Liver (tissue), 9 donors: ENCODE data around the gene NFKB2. TPM values are rescaled to one million over a fixed set of nuclear protein-coding genes. Genes with fewer than 3 reads are reported as not detected.

Experiments
- DNase-seq: peaks from one replicate; pipeline ENCODE4 v3.0.0-alpha.2; 2017; ENCODE audit warnings: low spot score
- H3K27ac ChIP-seq, 2 donors: one replicate each; pipeline ENCODE4 v1.7.0; 2013; ENCODE audit warnings: inconsistent platforms in 2 of 2, low read length in 2 of 2, control low read depth in 1 of 2, low read depth in 1 of 2, mild to moderate bottlenecking in 1 of 2
- H3K27me3 ChIP-seq, 4 donors: one replicate each; pipeline versions ENCODE4 v1.6.1 to v1.7.0; 2013; ENCODE audit warnings: low read length in 3 of 4, inconsistent platforms in 1 of 4, mild to moderate bottlenecking in 1 of 4, moderate library complexity in 1 of 4; ENCODE audit not compliant: control insufficient read depth in 4 of 4, insufficient read depth in 4 of 4
- H3K36me3 ChIP-seq, 4 donors: one replicate each; pipeline versions ENCODE4 v1.6.1 to v1.7.0; 2013; ENCODE audit warnings: low read length in 3 of 4, mild to moderate bottlenecking in 3 of 4, low read depth in 1 of 4, moderate library complexity in 1 of 4; ENCODE audit not compliant: control insufficient read depth in 4 of 4, insufficient read depth in 3 of 4
- H3K4me1 ChIP-seq, 4 donors: one replicate each; pipeline versions ENCODE4 v1.6.1 to v1.7.0; 2013; ENCODE audit warnings: low read length in 3 of 4, mild to moderate bottlenecking in 3 of 4, moderate library complexity in 1 of 4; ENCODE audit not compliant: control insufficient read depth in 4 of 4, insufficient read depth in 4 of 4
- H3K4me3 ChIP-seq, 3 donors: one replicate each; pipeline versions ENCODE4 v1.6.1 to v1.7.0; 2013; ENCODE audit warnings: low read length in 3 of 3, control low read depth in 1 of 3, low read depth in 1 of 3, mild to moderate bottlenecking in 1 of 3
- H3K9ac ChIP-seq, 2 donors: one replicate each; pipeline ENCODE4 v1.7.0; 2013; ENCODE audit warnings: low read length in 2 of 2, mild to moderate bottlenecking in 2 of 2, moderate library complexity in 2 of 2, control low read depth in 1 of 2, low read depth in 1 of 2
- H3K9me3 ChIP-seq, 4 donors: one replicate each; pipeline versions ENCODE4 v1.6.1 to v1.7.0; 2013; ENCODE audit warnings: low read length in 3 of 4; ENCODE audit not compliant: control insufficient read depth in 4 of 4
- ATF3 ChIP-seq: IDR thresholded peaks from 2 replicates; pipeline ENCODE4 v1.6.1; 2016; ENCODE audit warnings: antibody characterized with exemption
- CTCF ChIP-seq: fragments of 150-350 bp; IDR thresholded peaks from 2 replicates; pipeline ENCODE4 v1.5.1; 2017; ENCODE audit warnings: improper control_type of control experiment, low read depth, low read length; ENCODE audit not compliant: missing input control
- EGR1 ChIP-seq, 2 donors: IDR thresholded peaks; 2 replicates each; pipeline ENCODE4 v1.6.1; 2016 to 2018; ENCODE audit warnings: antibody characterized with exemption in 2 of 2, low read depth in 2 of 2
- FOXA1 ChIP-seq: IDR thresholded peaks from 2 replicates; pipeline ENCODE4 v1.6.1; 2016; ENCODE audit warnings: antibody characterized with exemption
- FOXA2 ChIP-seq: IDR thresholded peaks from 2 replicates; pipeline ENCODE4 v1.6.1; 2016; ENCODE audit warnings: antibody characterized with exemption
- GABPA ChIP-seq, 2 donors: IDR thresholded peaks in 1 of 2; conservative IDR thresholded peaks in 1 of 2; 2 replicates each; pipeline ENCODE4 v1.6.1; 2016; ENCODE audit warnings: antibody characterized with exemption in 2 of 2, mild to moderate bottlenecking in 1 of 2, moderate library complexity in 1 of 2
- HNF4A ChIP-seq, 2 donors: conservative IDR thresholded peaks; 2 replicates each; pipeline ENCODE4 v1.6.1; 2016; ENCODE audit warnings: antibody characterized with exemption in 2 of 2, mild to moderate bottlenecking in 2 of 2
- HNF4G ChIP-seq: IDR thresholded peaks from 2 replicates; pipeline ENCODE4 v1.6.1; 2016; ENCODE audit warnings: antibody characterized with exemption
- JUND ChIP-seq, 2 donors: IDR thresholded peaks; 2 replicates each; pipeline ENCODE4 v1.6.1; 2016; ENCODE audit warnings: antibody characterized with exemption in 2 of 2
- MAX ChIP-seq: IDR thresholded peaks from 2 replicates; pipeline ENCODE4 v1.6.1; 2016; ENCODE audit warnings: antibody characterized with exemption
- NR2F2 ChIP-seq: IDR thresholded peaks from 2 replicates; pipeline ENCODE4 v1.6.1; 2016; ENCODE audit warnings: antibody characterized with exemption
- RAD21 ChIP-seq, 2 donors: IDR thresholded peaks; 2 replicates each; pipeline ENCODE4 v1.6.1; 2016; ENCODE audit warnings: antibody characterized with exemption in 2 of 2, mild to moderate bottlenecking in 2 of 2
- RXRA ChIP-seq, 2 donors: IDR thresholded peaks; 2 replicates each; pipeline ENCODE4 v1.6.1; 2017 to 2018; ENCODE audit warnings: antibody characterized with exemption in 2 of 2, mild to moderate bottlenecking in 1 of 2
- SP1 ChIP-seq: IDR thresholded peaks from 2 replicates; pipeline ENCODE4 v1.6.1; 2018; ENCODE audit warnings: antibody characterized with exemption, mild to moderate bottlenecking
- TAF1 ChIP-seq: conservative IDR thresholded peaks from 2 replicates; pipeline ENCODE4 v1.6.1; 2016; ENCODE audit warnings: antibody characterized with exemption, mild to moderate bottlenecking
- YY1 ChIP-seq: IDR thresholded peaks from 2 replicates; pipeline ENCODE4 v1.6.1; 2016; ENCODE audit warnings: antibody characterized with exemption, mild to moderate bottlenecking
- WGBS: extraction: QIAGEN DNeasy Blood & Tissue Kit; methylation state at CpG from one replicate; pipeline ENCODE4 v1.1.7; 2013; 5-methylcytosine and 5-hydroxymethylcytosine counted together
- polyA plus RNA-seq, 2 donors: library from polyadenylated mRNA; stranded (reverse) in 1 of 2; unstranded in 1 of 2; fragments of 200-250 nt in 1 of 2; fragments of >200 nt in 1 of 2; fragmentation: Nextera tagmentation in 1 of 2; extraction: Ambion mirVana in 1 of 2; gene quantifications; one replicate each; pipeline versions ENCODE4 v1.2.1 to v1.2.3, GENCODE V29; 2013 to 2015
- total RNA-seq, 2 donors: library from RNA; depleted of rRNA; stranded (reverse); fragments of >200 nt; gene quantifications; one replicate each; pipeline ENCODE4 v1.2.3, GENCODE V29; 2014
- TF ChIP-seq, protein P1 (sequence below): IDR thresholded peaks from 2 replicates; pipeline ENCODE4 v1.6.1; 2016; ENCODE audit warnings: antibody characterized with exemption
- TF ChIP-seq, protein P2 (sequence below): IDR thresholded peaks from 2 replicates; pipeline ENCODE4 v1.6.1; 2016; ENCODE audit warnings: antibody characterized with exemption, mild to moderate bottlenecking
- donor health status: healthy.
- donor health status: healthy.
- donor health status: healthy.
- donor health status: healthy.
- donor health status: healthy.

NFKB2 gene
- total and polyA plus RNA-seq, 4 donors, result 1.8 to 8.5 (median 7.1) TPM

GRCh38 chr10:102375250-102375649 lies 20.3 kb upstream of the NFKB2 start:
- Histone ChIP-seq H3K36me3 (peaks cover 18 to 74% (median 53%) of the 10 kb centered on the region in 4 donors), H3K4me3 (no peak overlapping the region), H3K9me3 (no peaks in the 10 kb centered on the region), H3K27ac (no peak overlapping the region), H3K27me3 (no peaks in the 10 kb centered on the region), H3K4me1 (no peaks in the 10 kb centered on the region), H3K9ac (no peak overlapping the region)
- DNase-seq, result no peak
- TF ChIP-seq TAF1, result no peak
- TF ChIP-seq, protein P1, sequence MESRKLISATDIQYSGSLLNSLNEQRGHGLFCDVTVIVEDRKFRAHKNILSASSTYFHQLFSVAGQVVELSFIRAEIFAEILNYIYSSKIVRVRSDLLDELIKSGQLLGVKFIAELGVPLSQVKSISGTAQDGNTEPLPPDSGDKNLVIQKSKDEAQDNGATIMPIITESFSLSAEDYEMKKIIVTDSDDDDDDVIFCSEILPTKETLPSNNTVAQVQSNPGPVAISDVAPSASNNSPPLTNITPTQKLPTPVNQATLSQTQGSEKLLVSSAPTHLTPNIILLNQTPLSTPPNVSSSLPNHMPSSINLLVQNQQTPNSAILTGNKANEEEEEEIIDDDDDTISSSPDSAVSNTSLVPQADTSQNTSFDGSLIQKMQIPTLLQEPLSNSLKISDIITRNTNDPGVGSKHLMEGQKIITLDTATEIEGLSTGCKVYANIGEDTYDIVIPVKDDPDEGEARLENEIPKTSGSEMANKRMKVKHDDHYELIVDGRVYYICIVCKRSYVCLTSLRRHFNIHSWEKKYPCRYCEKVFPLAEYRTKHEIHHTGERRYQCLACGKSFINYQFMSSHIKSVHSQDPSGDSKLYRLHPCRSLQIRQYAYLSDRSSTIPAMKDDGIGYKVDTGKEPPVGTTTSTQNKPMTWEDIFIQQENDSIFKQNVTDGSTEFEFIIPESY, result no peak
- no peak for TF ChIP-seq ATF3
- TF ChIP-seq GABPA (IDR thresholded peaks at IDR 0.05 in 1 of 2, conservative IDR thresholded peaks at IDR 0.05 in 1 of 2), result no peak
- TF ChIP-seq MAX, result no peak
- no peak for TF ChIP-seq CTCF
- no peak for TF ChIP-seq HNF4A (conservative IDR thresholded peaks at IDR 0.05)
- TF ChIP-seq SP1, result no peak
- no peak for TF ChIP-seq FOXA2
- TF ChIP-seq RAD21 (IDR thresholded peaks at IDR 0.05), result no peak
- TF ChIP-seq JUND (IDR thresholded peaks at IDR 0.05), result no peak
- TF ChIP-seq, protein P2, sequence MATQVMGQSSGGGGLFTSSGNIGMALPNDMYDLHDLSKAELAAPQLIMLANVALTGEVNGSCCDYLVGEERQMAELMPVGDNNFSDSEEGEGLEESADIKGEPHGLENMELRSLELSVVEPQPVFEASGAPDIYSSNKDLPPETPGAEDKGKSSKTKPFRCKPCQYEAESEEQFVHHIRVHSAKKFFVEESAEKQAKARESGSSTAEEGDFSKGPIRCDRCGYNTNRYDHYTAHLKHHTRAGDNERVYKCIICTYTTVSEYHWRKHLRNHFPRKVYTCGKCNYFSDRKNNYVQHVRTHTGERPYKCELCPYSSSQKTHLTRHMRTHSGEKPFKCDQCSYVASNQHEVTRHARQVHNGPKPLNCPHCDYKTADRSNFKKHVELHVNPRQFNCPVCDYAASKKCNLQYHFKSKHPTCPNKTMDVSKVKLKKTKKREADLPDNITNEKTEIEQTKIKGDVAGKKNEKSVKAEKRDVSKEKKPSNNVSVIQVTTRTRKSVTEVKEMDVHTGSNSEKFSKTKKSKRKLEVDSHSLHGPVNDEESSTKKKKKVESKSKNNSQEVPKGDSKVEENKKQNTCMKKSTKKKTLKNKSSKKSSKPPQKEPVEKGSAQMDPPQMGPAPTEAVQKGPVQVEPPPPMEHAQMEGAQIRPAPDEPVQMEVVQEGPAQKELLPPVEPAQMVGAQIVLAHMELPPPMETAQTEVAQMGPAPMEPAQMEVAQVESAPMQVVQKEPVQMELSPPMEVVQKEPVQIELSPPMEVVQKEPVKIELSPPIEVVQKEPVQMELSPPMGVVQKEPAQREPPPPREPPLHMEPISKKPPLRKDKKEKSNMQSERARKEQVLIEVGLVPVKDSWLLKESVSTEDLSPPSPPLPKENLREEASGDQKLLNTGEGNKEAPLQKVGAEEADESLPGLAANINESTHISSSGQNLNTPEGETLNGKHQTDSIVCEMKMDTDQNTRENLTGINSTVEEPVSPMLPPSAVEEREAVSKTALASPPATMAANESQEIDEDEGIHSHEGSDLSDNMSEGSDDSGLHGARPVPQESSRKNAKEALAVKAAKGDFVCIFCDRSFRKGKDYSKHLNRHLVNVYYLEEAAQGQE, result no peak
- no peak for TF ChIP-seq YY1
- no peak for TF ChIP-seq EGR1 (IDR thresholded peaks at IDR 0.05; ENCODE audit: low read depth in 2 of 2)
- TF ChIP-seq RXRA (IDR thresholded peaks at IDR 0.05), result no peak
- TF ChIP-seq NR2F2, result no peak
- TF ChIP-seq HNF4G, result no peak
- no peak for TF ChIP-seq FOXA1
- WGBS, result 96% methylated on average over 7 of the region's 7 CpGs
